Hepatocyte (in vitro differentiated cells): ENCODE results near the gene FCMR. TPM values are rescaled to one million over a fixed set of nuclear protein-coding genes. Genes with fewer than 3 reads are reported as not detected.

Experiments
- DNase-seq: peaks from one replicate; pipeline ENCODE4 v3.0.0-alpha.2; 2016; ENCODE audit warnings: low spot score
- H2AFZ ChIP-seq: fragments of 200-600 bp; sonication (generic); 2 replicates; pipeline ENCODE4 v1.6.0; 2016; ENCODE audit warnings: antibody characterized with exemption, mild to moderate bottlenecking
- H3K27ac ChIP-seq: fragments of 200-600 bp; sonication (generic); 2 replicates; pipeline ENCODE4 v1.5.1; 2016; ENCODE audit warnings: mild to moderate bottlenecking
- H3K27me3 ChIP-seq: fragments of 200-600 bp; sonication (generic); 2 replicates; pipeline ENCODE4 v1.6.1; 2016
- H3K36me3 ChIP-seq: fragments of 200-600 bp; sonication (generic); replicated peaks from 2 replicates; pipeline ENCODE4 v1.5.1; 2016; ENCODE audit warnings: low read depth; ENCODE audit not compliant: insufficient read depth
- H3K4me1 ChIP-seq: fragments of 200-600 bp; sonication (generic); 2 replicates; pipeline ENCODE4 v1.5.1; 2016; ENCODE audit warnings: mild to moderate bottlenecking, moderate library complexity; ENCODE audit not compliant: insufficient read depth
- H3K4me2 ChIP-seq: fragments of 200-600 bp; sonication (generic); 2 replicates; pipeline ENCODE4 v1.6.0; 2016
- H3K4me3 ChIP-seq: fragments of 200-600 bp; sonication (generic); 2 replicates; pipeline ENCODE4 v1.5.1; 2016; ENCODE audit warnings: mild to moderate bottlenecking
- H3K79me2 ChIP-seq: fragments of 200-600 bp; sonication (generic); 2 replicates; pipeline ENCODE4 v1.6.0; 2017; ENCODE audit warnings: mild to moderate bottlenecking
- H3K9me2 ChIP-seq: fragments of 200-600 bp; sonication (generic); replicated peaks from 2 replicates; pipeline ENCODE4 v1.6.0; 2017; ENCODE audit warnings: mild to moderate bottlenecking; ENCODE audit not compliant: insufficient read depth
- H3K9me3 ChIP-seq: fragments of 200-600 bp; sonication (generic); 2 replicates; pipeline ENCODE4 v1.5.1; 2016; ENCODE audit warnings: low read depth, mild to moderate bottlenecking
- H4K20me1 ChIP-seq: fragments of 200-600 bp; sonication (generic); 2 replicates; pipeline ENCODE4 v1.6.0; 2016; ENCODE audit warnings: mild to moderate bottlenecking; ENCODE audit not compliant: insufficient read depth, poor library complexity, severe bottlenecking
- EZH2 ChIP-seq: fragments of 200-600 bp; sonication (generic); IDR thresholded peaks from 2 replicates; pipeline ENCODE4 v1.6.1; 2016; ENCODE audit warnings: antibody characterized with exemption, mild to moderate bottlenecking, borderline replicate concordance
- EZH2phosphoT487 ChIP-seq: fragments of 200-600 bp; sonication (generic); IDR thresholded peaks from one replicate; pipeline ENCODE4 v1.6.1; 2018; ENCODE audit warnings: antibody characterized with exemption, mild to moderate bottlenecking, low read depth, moderate library complexity; ENCODE audit not compliant: unreplicated experiment, severe bottlenecking
- WGBS: methylation state at CpG from one replicate; pipeline ENCODE4 v1.1.6; 2016; ENCODE audit warnings: low lambda C conversion rate; ENCODE audit errors: missing lambda C conversion rate; 5-methylcytosine and 5-hydroxymethylcytosine counted together
- polyA plus RNA-seq: library from polyadenylated mRNA; unstranded; fragments of >200 nt; fragmentation: Nextera tagmentation; extraction: Ambion mirVana; gene quantifications from 2 replicates; pipeline ENCODE4 v1.2.1, GENCODE V29; 2016
- total RNA-seq: library from RNA; depleted of rRNA; stranded (reverse); fragments of >200 nt; gene quantifications from 2 replicates; pipeline ENCODE4 v1.2.3, GENCODE V29; 2014
- TF ChIP-seq, protein P1 (sequence below): fragments of 200-600 bp; sonication (generic); IDR thresholded peaks from 2 replicates; pipeline ENCODE4 v1.5.1; 2016; ENCODE audit warnings: antibody characterized with exemption, mild to moderate bottlenecking; ENCODE audit not compliant: poor library complexity

Gene FCMR
- total and polyA plus RNA-seq, 2 experiments from 2014 or later, result 0.71 to 0.97 TPM

DNA sequence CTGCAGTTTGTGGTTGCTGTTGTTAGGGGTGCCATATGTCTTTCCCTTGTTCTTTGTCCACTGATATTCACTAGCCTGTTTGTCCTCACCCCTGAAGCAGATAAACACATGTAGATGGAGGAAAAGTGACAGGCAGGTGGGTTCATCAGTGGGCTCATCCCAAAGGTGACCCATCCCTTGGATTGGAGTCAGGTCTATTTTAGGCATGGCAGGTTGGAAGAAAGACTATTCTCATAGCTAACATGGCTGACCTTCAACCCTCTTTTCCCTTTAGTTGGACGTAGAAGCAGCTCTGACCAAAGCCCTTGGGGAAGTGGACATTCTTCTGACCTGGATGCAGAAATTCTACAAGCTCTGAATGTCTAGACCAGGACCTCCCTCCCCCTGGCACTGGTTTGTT is 19.0 kb downstream of the FCMR start:
- H3K27ac ChIP-seq, result no peak overlapping the region
- 83% methylated on average over 1 of the region's 1 CpG for WGBS
- H3K9me2 ChIP-seq, result no peaks in the 10 kb centered on the region
- no peaks in the 10 kb centered on the region for H3K79me2 ChIP-seq
- peaks cover 14% of the 10 kb centered on the region for H3K27me3 ChIP-seq
- no peaks in the 10 kb centered on the region for H3K9me3 ChIP-seq
- TF ChIP-seq EZH2phosphoT487, result no peak
- TF ChIP-seq, protein P1, sequence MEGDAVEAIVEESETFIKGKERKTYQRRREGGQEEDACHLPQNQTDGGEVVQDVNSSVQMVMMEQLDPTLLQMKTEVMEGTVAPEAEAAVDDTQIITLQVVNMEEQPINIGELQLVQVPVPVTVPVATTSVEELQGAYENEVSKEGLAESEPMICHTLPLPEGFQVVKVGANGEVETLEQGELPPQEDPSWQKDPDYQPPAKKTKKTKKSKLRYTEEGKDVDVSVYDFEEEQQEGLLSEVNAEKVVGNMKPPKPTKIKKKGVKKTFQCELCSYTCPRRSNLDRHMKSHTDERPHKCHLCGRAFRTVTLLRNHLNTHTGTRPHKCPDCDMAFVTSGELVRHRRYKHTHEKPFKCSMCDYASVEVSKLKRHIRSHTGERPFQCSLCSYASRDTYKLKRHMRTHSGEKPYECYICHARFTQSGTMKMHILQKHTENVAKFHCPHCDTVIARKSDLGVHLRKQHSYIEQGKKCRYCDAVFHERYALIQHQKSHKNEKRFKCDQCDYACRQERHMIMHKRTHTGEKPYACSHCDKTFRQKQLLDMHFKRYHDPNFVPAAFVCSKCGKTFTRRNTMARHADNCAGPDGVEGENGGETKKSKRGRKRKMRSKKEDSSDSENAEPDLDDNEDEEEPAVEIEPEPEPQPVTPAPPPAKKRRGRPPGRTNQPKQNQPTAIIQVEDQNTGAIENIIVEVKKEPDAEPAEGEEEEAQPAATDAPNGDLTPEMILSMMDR, result no peak
- no peak for TF ChIP-seq EZH2
- no peaks in the 10 kb centered on the region for H3K36me3 ChIP-seq
- no peak overlapping the region for H2AFZ ChIP-seq
- no peaks in the 10 kb centered on the region for H3K4me1 ChIP-seq
- H3K4me2 ChIP-seq, result no peak overlapping the region
- H4K20me1 ChIP-seq, result no peaks in the 10 kb centered on the region
- DNase-seq, result no peak
- no peak overlapping the region for H3K4me3 ChIP-seq

DNA sequence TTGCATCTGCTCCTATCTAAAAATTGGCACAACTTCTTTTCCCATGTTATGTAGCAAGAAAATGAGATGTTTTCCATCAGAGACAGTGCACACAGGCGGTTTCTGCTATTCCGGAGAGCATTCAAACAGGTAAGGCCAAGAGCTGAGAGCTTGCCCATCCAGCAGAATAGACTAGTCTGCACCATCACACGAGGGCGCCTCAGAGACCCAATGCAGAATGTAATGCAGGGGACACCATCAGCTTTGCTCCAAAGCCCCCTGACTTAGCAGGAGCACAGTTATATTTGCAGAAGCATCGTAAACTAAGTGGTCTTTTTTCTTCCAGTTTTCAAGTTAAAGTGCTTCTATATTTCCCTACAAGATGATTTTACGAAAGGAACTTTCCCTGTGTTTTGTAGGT is 19.8 kb downstream of the FCMR start:
- Histone ChIP-seq H3K27me3 (peaks cover 14% of the 10 kb centered on the region), H3K36me3 (no peaks in the 10 kb centered on the region), H3K27ac (no peak overlapping the region), H3K79me2 (no peaks in the 10 kb centered on the region), H3K9me3 (no peaks in the 10 kb centered on the region), H3K4me3 (no peak overlapping the region), H3K9me2 (no peaks in the 10 kb centered on the region), H2AFZ (no peak overlapping the region), H3K4me2 (no peak overlapping the region), H4K20me1 (no peaks in the 10 kb centered on the region), H3K4me1 (no peaks in the 10 kb centered on the region)
- no peak for TF ChIP-seq EZH2
- TF ChIP-seq, protein P1, result no peak
- no peak for TF ChIP-seq EZH2phosphoT487
- no peak for DNase-seq
- 83% methylated on average over 6 of the region's 6 CpGs for WGBS

DNA sequence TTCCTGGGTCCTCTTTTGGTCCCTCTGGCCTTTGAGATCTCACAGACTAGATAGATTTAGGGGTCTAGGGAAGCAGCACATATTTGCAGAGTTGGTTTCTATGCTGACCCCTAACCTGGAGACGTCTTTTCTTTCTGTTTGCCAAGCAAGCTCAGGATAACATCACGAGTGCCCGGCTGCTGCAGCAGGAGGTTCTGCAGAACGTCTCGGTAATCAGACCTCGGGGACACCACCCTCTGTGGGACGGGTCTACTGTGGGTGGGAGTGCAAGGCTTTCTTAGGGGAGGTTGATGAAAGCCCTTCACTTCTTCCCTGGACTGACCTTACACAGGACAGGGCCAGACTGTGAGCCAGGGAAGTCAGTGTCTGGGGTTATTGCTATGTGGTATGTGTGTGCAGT is 21.6 kb downstream of the FCMR start:
- Histone ChIP-seq H3K9me2 (no peaks in the 10 kb centered on the region), H3K4me3 (no peak overlapping the region), H3K36me3 (no peaks in the 10 kb centered on the region), H3K4me2 (no peak overlapping the region), H3K27ac (no peak overlapping the region), H3K27me3 (peaks cover 4% of the 10 kb centered on the region), H3K79me2 (no peaks in the 10 kb centered on the region), H2AFZ (no peak overlapping the region), H3K4me1 (peaks cover 5% of the 10 kb centered on the region), H4K20me1 (no peaks in the 10 kb centered on the region), H3K9me3 (no peaks in the 10 kb centered on the region)
- no peak for DNase-seq
- TF ChIP-seq EZH2 (no peak), EZH2phosphoT487 (no peak)
- TF ChIP-seq, protein P1, result no peak
- WGBS, result 65% methylated on average over 7 of the region's 7 CpGs

DNA sequence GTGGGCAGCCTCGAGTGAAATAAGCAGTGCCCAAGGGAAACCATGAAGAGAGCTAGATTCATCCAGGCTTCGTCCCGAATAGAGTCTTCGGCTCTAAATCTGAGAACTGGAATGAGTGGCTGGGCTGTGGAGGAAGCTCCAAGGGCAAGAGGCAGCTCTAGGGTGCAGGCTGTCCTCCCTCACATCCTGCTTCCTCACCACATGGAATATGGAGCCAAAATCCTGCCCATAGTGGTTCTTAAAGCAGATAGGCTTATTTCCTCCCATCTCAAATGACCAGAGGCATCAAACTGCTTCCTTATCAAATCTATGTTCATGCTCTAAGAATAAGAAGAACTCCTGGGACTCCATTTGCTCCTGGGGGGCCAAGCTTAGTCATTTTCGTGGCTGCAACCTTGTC is 22.0 kb downstream of the FCMR start:
- H3K27ac ChIP-seq, result no peak overlapping the region
- no peak overlapping the region for H3K4me3 ChIP-seq
- 81% methylated on average over 5 of the region's 5 CpGs for WGBS
- no peaks in the 10 kb centered on the region for H4K20me1 ChIP-seq
- no peaks in the 10 kb centered on the region for H3K79me2 ChIP-seq
- H3K4me1 ChIP-seq, result peaks cover 5% of the 10 kb centered on the region
- H3K9me2 ChIP-seq, result no peaks in the 10 kb centered on the region
- no peak for DNase-seq
- no peak overlapping the region for H2AFZ ChIP-seq
- H3K4me2 ChIP-seq, result no peak overlapping the region
- TF ChIP-seq, protein P1, result no peak
- TF ChIP-seq EZH2phosphoT487, result no peak
- no peak for TF ChIP-seq EZH2
- H3K9me3 ChIP-seq, result no peaks in the 10 kb centered on the region
- peaks cover 4% of the 10 kb centered on the region for H3K27me3 ChIP-seq
- no peaks in the 10 kb centered on the region for H3K36me3 ChIP-seq
